Measurements from ENCODE around the gene SPSB1.

- TF ChIP-seq CTCF (conservative IDR thresholded peaks at IDR 0.05; ENCODE audit: low read depth in 2 of 2) (no peak), EZH2 (IDR thresholded peaks at IDR 0.05; ENCODE audit: low read depth, unreplicated experiment) (no peak)
These were observed 75.7 kb downstream of the SPSB1 start for GRCh38 chr1:9368356-9368755.

All from GM23338 (cell line).